ENCODE results near the gene MEF2C.

- TF ChIP-seq, protein P1, sequence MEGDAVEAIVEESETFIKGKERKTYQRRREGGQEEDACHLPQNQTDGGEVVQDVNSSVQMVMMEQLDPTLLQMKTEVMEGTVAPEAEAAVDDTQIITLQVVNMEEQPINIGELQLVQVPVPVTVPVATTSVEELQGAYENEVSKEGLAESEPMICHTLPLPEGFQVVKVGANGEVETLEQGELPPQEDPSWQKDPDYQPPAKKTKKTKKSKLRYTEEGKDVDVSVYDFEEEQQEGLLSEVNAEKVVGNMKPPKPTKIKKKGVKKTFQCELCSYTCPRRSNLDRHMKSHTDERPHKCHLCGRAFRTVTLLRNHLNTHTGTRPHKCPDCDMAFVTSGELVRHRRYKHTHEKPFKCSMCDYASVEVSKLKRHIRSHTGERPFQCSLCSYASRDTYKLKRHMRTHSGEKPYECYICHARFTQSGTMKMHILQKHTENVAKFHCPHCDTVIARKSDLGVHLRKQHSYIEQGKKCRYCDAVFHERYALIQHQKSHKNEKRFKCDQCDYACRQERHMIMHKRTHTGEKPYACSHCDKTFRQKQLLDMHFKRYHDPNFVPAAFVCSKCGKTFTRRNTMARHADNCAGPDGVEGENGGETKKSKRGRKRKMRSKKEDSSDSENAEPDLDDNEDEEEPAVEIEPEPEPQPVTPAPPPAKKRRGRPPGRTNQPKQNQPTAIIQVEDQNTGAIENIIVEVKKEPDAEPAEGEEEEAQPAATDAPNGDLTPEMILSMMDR (IDR thresholded peaks at IDR 0.05): no peak
- TF ChIP-seq POLR2A (IDR thresholded peaks at IDR 0.05) (no peak), EP300 (IDR thresholded peaks at IDR 0.05) (no peak), POLR2AphosphoS5 (IDR thresholded peaks at IDR 0.05) (no peak)
These were observed 43.8 kb upstream of the MEF2C start for GRCh38 chr5:88926774-88927173.

All from stomach (tissue), 4 donors.